ENCODE results near the gene KIFBP. TPM values are rescaled to one million over a fixed set of nuclear protein-coding genes. Genes with fewer than 3 reads are reported as not detected.
A peak's percentile ranks its signal among the peaks of the same experiment; 100 is the strongest.

Gene KIFBP
- total and polyA plus RNA-seq, 2 of the 13 experiments (the other 11 are each of a cell fraction or from before 2014, with no cell fraction given), result 13.0 to 21.9 TPM

GRCh38 chr10:69061305-69062161, 72.9 kb downstream of the KIFBP start (continued):
- no peak for TF ChIP-seq DNMT3B (CRISPR knock-in tag; conservative IDR thresholded peaks at IDR 0.05)
- TF ChIP-seq ARHGAP35 (CRISPR knock-in tag; IDR thresholded peaks at IDR 0.05; ENCODE audit: borderline replicate concordance), result no peak
- no peak for TF ChIP-seq ATAD3A (CRISPR knock-in tag; IDR thresholded peaks at IDR 0.05)
- no peak for TF ChIP-seq ZFP36L2 (CRISPR knock-in tag; IDR thresholded peaks at IDR 0.05)
- TF ChIP-seq NFIB (CRISPR knock-in tag; IDR thresholded peaks at IDR 0.05; ENCODE audit: borderline replicate concordance), result no peak
- TF ChIP-seq ARID5B (CRISPR knock-in tag; IDR thresholded peaks at IDR 0.05), result peak; percentile 70
- peak; percentile 8; the same call in 1 of the 2 replicates for TF ChIP-seq ZNF501 (CRISPR knock-in tag; IDR thresholded peaks at IDR 0.05)
- TF ChIP-seq POLR2A (IDR thresholded peaks at IDR 0.05; ENCODE audit: insufficient read depth in 1 of 2, low read depth in 2 of 2, low read length in 2 of 2), result no peak
- no peak for TF ChIP-seq ZNF512 (CRISPR knock-in tag; IDR thresholded peaks at IDR 0.05)
- no peak for TF ChIP-seq ZBTB38 (CRISPR knock-in tag; IDR thresholded peaks at IDR 0.05)
- no peak for TF ChIP-seq MAF1 (CRISPR knock-in tag; IDR thresholded peaks at IDR 0.05; ENCODE audit: borderline replicate concordance)
- TF ChIP-seq ATF7 (IDR thresholded peaks at IDR 0.05), result no peak
- TF ChIP-seq ATF7 (CRISPR knock-in tag; IDR thresholded peaks at IDR 0.05), result no peak
- TF ChIP-seq HNRNPL (IDR thresholded peaks at IDR 0.05; ENCODE audit: low read depth, low read length), result no peak
- TF ChIP-seq DPF2 (CRISPR knock-in tag; IDR thresholded peaks at IDR 0.05; ENCODE audit: borderline replicate concordance, low read depth), result no peak
- no peak for TF ChIP-seq WIZ (CRISPR knock-in tag; IDR thresholded peaks at IDR 0.05)
- TF ChIP-seq NR2F2 (IDR thresholded peaks at IDR 0.05; ENCODE audit: borderline replicate concordance, low read depth), result no peak
- no peak for TF ChIP-seq E2F2 (CRISPR knock-in tag; IDR thresholded peaks at IDR 0.05; ENCODE audit: borderline replicate concordance)
- TF ChIP-seq ZNF557 (CRISPR knock-in tag; IDR thresholded peaks at IDR 0.05), result no peak
- TF ChIP-seq ZNF563 (CRISPR knock-in tag; IDR thresholded peaks at IDR 0.05), result no peak; the same call in 1 of the 2 replicates
- peak; percentile 66; the same call in 1 of the 2 replicates for TF ChIP-seq ZNF792 (CRISPR knock-in tag; IDR thresholded peaks at IDR 0.05)
- no peak for TF ChIP-seq KLF13 (CRISPR knock-in tag; IDR thresholded peaks at IDR 0.05)
- TF ChIP-seq FOXO4 (CRISPR knock-in tag; conservative IDR thresholded peaks at IDR 0.05), result no peak
